SU-DHL-6 (cell line): ENCODE results near the gene ASB18.

Experiments
- CTCF ChIP-seq: fragments of 200-600 bp; sonication (generic); IDR thresholded peaks from one replicate; pipeline ENCODE4 v1.5.1; 2017; ENCODE audit warnings: antibody characterized with exemption, mild to moderate bottlenecking, low read length, moderate library complexity; ENCODE audit not compliant: insufficient read depth, poor library complexity, severe bottlenecking
- EZH2phosphoT487 ChIP-seq: fragments of 200-600 bp; sonication (generic), shearing (Covaris generic); conservative IDR thresholded peaks from 2 replicates; pipeline ENCODE4 v1.6.1; 2018; ENCODE audit warnings: mild to moderate bottlenecking, antibody characterized with exemption, low read length, moderate library complexity, mixed read lengths

- no peak for TF ChIP-seq EZH2phosphoT487
- no peak for TF ChIP-seq CTCF
Observed at GRCh38 chr2:236208019-236208926, 55.9 kb downstream of the ASB18 start.
